Measurements from ENCODE around the gene NRCAM. TPM values are rescaled to one million over a fixed set of nuclear protein-coding genes. Genes with fewer than 3 reads are reported as not detected.

Gene NRCAM
- total RNA-seq, 1 experiment from 2014 or later, result 45.7 TPM

GRCh38 chr7:108326938-108327337 lies 129.3 kb downstream of the NRCAM start:
- Histone ChIP-seq H3K4me1 (ENCODE audit: insufficient read depth, low read length, poor library complexity, severe bottlenecking) (peaks cover 55% of the 10 kb centered on the region), H3K36me3 (ENCODE audit: insufficient read depth, low read length, poor library complexity, severe bottlenecking) (no peaks in the 10 kb centered on the region), H3K9me3 (ENCODE audit: low read depth, low read length, poor library complexity, severe bottlenecking) (no peaks in the 10 kb centered on the region), H3K4me3 (ENCODE audit: low read depth, low read length, poor library complexity, severe bottlenecking) (no peak overlapping the region), H3K27ac (ENCODE audit: low read depth, low read length, poor library complexity, severe bottlenecking) (no peak overlapping the region), H3K27me3 (replicated peaks; ENCODE audit: insufficient read depth, low read depth, low read length, poor library complexity) (no peaks in the 10 kb centered on the region)
- TF ChIP-seq, protein P1, sequence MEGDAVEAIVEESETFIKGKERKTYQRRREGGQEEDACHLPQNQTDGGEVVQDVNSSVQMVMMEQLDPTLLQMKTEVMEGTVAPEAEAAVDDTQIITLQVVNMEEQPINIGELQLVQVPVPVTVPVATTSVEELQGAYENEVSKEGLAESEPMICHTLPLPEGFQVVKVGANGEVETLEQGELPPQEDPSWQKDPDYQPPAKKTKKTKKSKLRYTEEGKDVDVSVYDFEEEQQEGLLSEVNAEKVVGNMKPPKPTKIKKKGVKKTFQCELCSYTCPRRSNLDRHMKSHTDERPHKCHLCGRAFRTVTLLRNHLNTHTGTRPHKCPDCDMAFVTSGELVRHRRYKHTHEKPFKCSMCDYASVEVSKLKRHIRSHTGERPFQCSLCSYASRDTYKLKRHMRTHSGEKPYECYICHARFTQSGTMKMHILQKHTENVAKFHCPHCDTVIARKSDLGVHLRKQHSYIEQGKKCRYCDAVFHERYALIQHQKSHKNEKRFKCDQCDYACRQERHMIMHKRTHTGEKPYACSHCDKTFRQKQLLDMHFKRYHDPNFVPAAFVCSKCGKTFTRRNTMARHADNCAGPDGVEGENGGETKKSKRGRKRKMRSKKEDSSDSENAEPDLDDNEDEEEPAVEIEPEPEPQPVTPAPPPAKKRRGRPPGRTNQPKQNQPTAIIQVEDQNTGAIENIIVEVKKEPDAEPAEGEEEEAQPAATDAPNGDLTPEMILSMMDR (conservative IDR thresholded peaks at IDR 0.05; ENCODE audit: low read depth, low read length), result no peak
- TF ChIP-seq EZH2 (IDR thresholded peaks at IDR 0.05; ENCODE audit: borderline replicate concordance, low read depth, low read length, poor library complexity, severe bottlenecking), result no peak
- ChIA-PET POLR2A (ENCODE audit: low non-redundant PET) (no interaction called here), CTCF (no interaction called here)
- DNase-seq (ENCODE audit: low spot score), result no peak
- BruUV-seq (replicated peaks), result no TSS peak
- intact Hi-C loops (cut with micrococcal nuclease; ENCODE audit: unreplicated experiment), result no loop called here

- CTCF ChIA-PET, result no interaction called here
- POLR2A ChIA-PET (ENCODE audit: low non-redundant PET), result interaction anchor here (0.5 to 0.6 kb wide), 2 partner anchors 38 to 116 kb away, joined by 4 to 6 read pairs; no protein-coding TSS in a partner anchor
- no TSS peak for BruUV-seq (replicated peaks)
- peaks cover 59% of the 10 kb centered on the region for H3K4me1 ChIP-seq (ENCODE audit: insufficient read depth, low read length, poor library complexity, severe bottlenecking)
- no peaks in the 10 kb centered on the region for H3K27me3 ChIP-seq (replicated peaks; ENCODE audit: insufficient read depth, low read depth, low read length, poor library complexity)
- intact Hi-C loops (cut with micrococcal nuclease; ENCODE audit: unreplicated experiment), result no loop called here
- H3K36me3 ChIP-seq (ENCODE audit: insufficient read depth, low read length, poor library complexity, severe bottlenecking), result no peaks in the 10 kb centered on the region
- DNase-seq (ENCODE audit: low spot score), result no peak
- no peak overlapping the region for H3K27ac ChIP-seq (ENCODE audit: low read depth, low read length, poor library complexity, severe bottlenecking)
- H3K9me3 ChIP-seq (ENCODE audit: low read depth, low read length, poor library complexity, severe bottlenecking), result no peaks in the 10 kb centered on the region
- H3K4me3 ChIP-seq (ENCODE audit: low read depth, low read length, poor library complexity, severe bottlenecking), result no peak overlapping the region
- TF ChIP-seq, protein P1 (conservative IDR thresholded peaks at IDR 0.05; ENCODE audit: low read depth, low read length), result no peak
- TF ChIP-seq EZH2 (IDR thresholded peaks at IDR 0.05; ENCODE audit: borderline replicate concordance, low read depth, low read length, poor library complexity, severe bottlenecking), result no peak
Measured at GRCh38 chr7:108324053-108325038, 131.9 kb downstream of the NRCAM start.

GRCh38 chr7:108322925-108323832 lies 133.1 kb downstream of the NRCAM start:
- ChIA-PET POLR2A (ENCODE audit: low non-redundant PET) (interaction anchor here (0.5 to 0.6 kb wide), 2 partner anchors 117 to 1224 kb away, joined by 3 to 4 read pairs; no protein-coding TSS in a partner anchor), CTCF (no interaction called here)
- intact Hi-C loops (cut with micrococcal nuclease; ENCODE audit: unreplicated experiment), result no loop called here
- peak; percentile 62 for DNase-seq (ENCODE audit: low spot score)
- Histone ChIP-seq H3K27ac (ENCODE audit: low read depth, low read length, poor library complexity, severe bottlenecking) (peak overlapping the region; percentile 69), H3K27me3 (replicated peaks; ENCODE audit: insufficient read depth, low read depth, low read length, poor library complexity) (no peaks in the 10 kb centered on the region), H3K36me3 (ENCODE audit: insufficient read depth, low read length, poor library complexity, severe bottlenecking) (no peaks in the 10 kb centered on the region), H3K9me3 (ENCODE audit: low read depth, low read length, poor library complexity, severe bottlenecking) (no peaks in the 10 kb centered on the region), H3K4me3 (ENCODE audit: low read depth, low read length, poor library complexity, severe bottlenecking) (no peak overlapping the region), H3K4me1 (ENCODE audit: insufficient read depth, low read length, poor library complexity, severe bottlenecking) (peaks cover 52% of the 10 kb centered on the region)
- TF ChIP-seq EZH2 (IDR thresholded peaks at IDR 0.05; ENCODE audit: borderline replicate concordance, low read depth, low read length, poor library complexity, severe bottlenecking), result no peak
- TF ChIP-seq, protein P1 (conservative IDR thresholded peaks at IDR 0.05; ENCODE audit: low read depth, low read length), result no peak
- BruUV-seq (replicated peaks), result no TSS peak

Data from A673 (cell line).